Vagina (tissue), 2 donors: Measurements from ENCODE around the gene STAT4.
A peak's percentile ranks its signal among the peaks of the same experiment; 100 is the strongest.

Source experiments
- CTCF ChIP-seq, 3 experiments: fragments of 450-650 bp in 2 of 3; fragments of 200-600 bp in 1 of 3; sonication (generic) in 1 of 3; IDR thresholded peaks; one replicate each; pipeline ENCODE4 v1.5.1; 2017 to 2019; ENCODE audit warnings: antibody characterized with exemption in 3 of 3, mild to moderate bottlenecking in 2 of 3, moderate library complexity in 2 of 3
- POLR2A ChIP-seq, 2 donors: fragments of 450-650 bp; IDR thresholded peaks; one replicate each; pipeline ENCODE4 v1.6.1; 2017; ENCODE audit warnings: antibody characterized with exemption in 2 of 2, mild to moderate bottlenecking in 2 of 2, moderate library complexity in 2 of 2

DNA sequence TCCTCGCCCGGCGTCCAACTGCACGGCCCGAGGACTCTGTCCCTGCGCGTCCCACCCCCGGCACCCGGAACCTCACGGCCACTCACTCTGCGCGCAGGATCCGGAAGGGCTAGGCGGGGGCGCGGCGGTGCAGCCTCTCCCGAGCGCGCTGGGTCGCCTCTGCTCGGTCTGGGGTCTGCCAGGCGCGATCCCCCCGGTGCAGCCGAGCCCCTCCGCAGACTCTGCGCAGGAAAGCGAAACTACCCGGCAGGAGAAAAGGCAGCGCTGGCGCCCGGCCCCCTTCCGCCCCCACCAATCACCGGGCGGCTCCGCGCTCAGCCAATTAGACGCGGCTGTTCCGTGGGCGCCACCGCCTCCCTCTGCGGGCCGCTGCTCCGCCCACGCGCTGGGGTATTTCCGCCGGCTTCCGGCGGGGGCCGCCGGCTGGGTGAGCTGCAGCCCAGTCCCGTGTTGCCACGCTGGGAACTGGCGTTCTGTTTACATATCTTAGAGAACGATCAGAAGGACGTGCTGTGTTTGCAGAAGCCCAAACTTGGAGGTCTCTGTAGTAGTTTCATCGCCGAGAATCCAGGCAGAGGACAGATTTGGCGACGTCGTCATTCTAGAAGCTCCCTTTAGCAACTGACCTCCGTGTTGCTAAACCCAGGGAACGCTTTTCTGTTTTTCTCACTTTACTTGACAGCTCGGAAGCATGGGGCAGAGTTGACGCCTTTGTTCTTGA is 136.7 kb downstream of the STAT4 start, which contains the start of gene STAT1:
- peak in 1 of 2 donors; percentile 79 for TF ChIP-seq POLR2A (IDR thresholded peaks at IDR 0.05)
- peak in 1 of 3 experiments; percentile 22 for TF ChIP-seq CTCF (IDR thresholded peaks at IDR 0.05)
